Activated naive CD8-positive, alpha-beta T cell (primary cell): ENCODE measurements around the gene MAU2.

Source experiments
- H3K27ac Mint-ChIP-seq: one replicate; pipeline ENCODE4 v1.8.0; 2021; ENCODE audit warnings: mixed read lengths
- H3K27me3 Mint-ChIP-seq: one replicate; pipeline ENCODE4 v1.8.0; 2021; ENCODE audit warnings: mixed read lengths
- H3K36me3 Mint-ChIP-seq: one replicate; pipeline ENCODE4 v1.8.0; 2021; ENCODE audit warnings: mixed read lengths
- H3K4me1 Mint-ChIP-seq: one replicate; pipeline ENCODE4 v1.8.0; 2021; ENCODE audit warnings: low read depth, mixed read lengths
- H3K4me3 Mint-ChIP-seq: one replicate; pipeline ENCODE4 v1.8.0; 2021; ENCODE audit warnings: mild to moderate bottlenecking, mixed read lengths
- H3K9me3 Mint-ChIP-seq: one replicate; pipeline ENCODE4 v1.8.0; 2021; ENCODE audit warnings: low read depth, mixed read lengths

The MAU2 gene

GRCh38 chr19:19402656-19403372, 82.2 kb downstream of the MAU2 start:
- H3K27me3 Mint-ChIP-seq = no peaks in the 10 kb centered on the region
- H3K36me3 Mint-ChIP-seq = no peaks in the 10 kb centered on the region
- H3K4me3 Mint-ChIP-seq = no peak overlapping the region
- H3K9me3 Mint-ChIP-seq = no peaks in the 10 kb centered on the region
- H3K27ac Mint-ChIP-seq = peak overlapping the region; percentile 43
- H3K4me1 Mint-ChIP-seq = peaks cover 46% of the 10 kb centered on the region

GRCh38 chr19:19403373-19403901, 82.8 kb downstream of the MAU2 start:
- Mint-ChIP-seq H3K9me3 (no peaks in the 10 kb centered on the region), H3K4me3 (peak overlapping the region; percentile 45), H3K27ac (peak overlapping the region; percentile 43), H3K27me3 (no peaks in the 10 kb centered on the region), H3K36me3 (no peaks in the 10 kb centered on the region), H3K4me1 (peaks cover 52% of the 10 kb centered on the region)

GRCh38 chr19:19404879-19405860, 84.5 kb downstream of the MAU2 start, which contains the start of gene GATAD2A:
Gene GATAD2A, plus strand, starts transcription at chr19:19405675. Its CDS starts 59,671 bp downstream, at chr19:19465346.
- Mint-ChIP-seq H3K4me1 (peaks cover 61% of the 10 kb centered on the region), H3K27me3 (no peaks in the 10 kb centered on the region), H3K27ac (peak within 1 kb of the TSS; percentile 93)

GRCh38 chr19:19405971-19406877, 85.6 kb downstream of the MAU2 start:
- no peaks in the 10 kb centered on the region for H3K9me3 Mint-ChIP-seq
- no peaks in the 10 kb centered on the region for H3K36me3 Mint-ChIP-seq
- H3K4me3 Mint-ChIP-seq = peak overlapping the region; percentile 94
- no peaks in the 10 kb centered on the region for H3K27me3 Mint-ChIP-seq
- H3K27ac Mint-ChIP-seq = peak overlapping the region; percentile 93
- H3K4me1 Mint-ChIP-seq = peaks cover 71% of the 10 kb centered on the region

More at GRCh38 chr19:19404879-19405860, 84.5 kb downstream of the MAU2 start, which contains the start of gene GATAD2A:
- no peaks in the 10 kb centered on the region for H3K36me3 Mint-ChIP-seq
- H3K9me3 Mint-ChIP-seq = no peaks in the 10 kb centered on the region
- peak within 1 kb of the TSS; percentile 94 for H3K4me3 Mint-ChIP-seq

- H3K4me3 Mint-ChIP-seq = peak overlapping the region; percentile 94
- H3K27ac Mint-ChIP-seq = peak overlapping the region; percentile 93
- H3K4me1 Mint-ChIP-seq = peaks cover 73% of the 10 kb centered on the region
- H3K27me3 Mint-ChIP-seq = no peaks in the 10 kb centered on the region
- no peaks in the 10 kb centered on the region for H3K9me3 Mint-ChIP-seq
- H3K36me3 Mint-ChIP-seq = no peaks in the 10 kb centered on the region
Observed at GRCh38 chr19:19406878-19407632, 86.4 kb downstream of the MAU2 start.

- no peaks in the 10 kb centered on the region for H3K27me3 Mint-ChIP-seq
- no peaks in the 10 kb centered on the region for H3K9me3 Mint-ChIP-seq
Observed at GRCh38 chr19:19407633-19407930, 87.0 kb downstream of the MAU2 start.

More at GRCh38 chr19:19407633-19407930, 87.0 kb downstream of the MAU2 start:
- H3K4me1 Mint-ChIP-seq = peaks cover 76% of the 10 kb centered on the region
- H3K36me3 Mint-ChIP-seq = no peaks in the 10 kb centered on the region
- no peak overlapping the region for H3K27ac Mint-ChIP-seq
- peak overlapping the region; percentile 94 for H3K4me3 Mint-ChIP-seq
